SK-N-SH treated with all-trans-retinoic acid at 6 μM for 48 hours (cell line): ENCODE results near the gene KIF2C.

Source experiments
- ARNTL ChIP-seq: fragments of 450-650 bp; formaldehyde crosslinking; IDR thresholded peaks from 2 replicates; pipeline ENCODE4 v1.5.0; 2020; ENCODE audit warnings: low read depth, mild to moderate bottlenecking, moderate library complexity, borderline replicate concordance
- CREB5 ChIP-seq: fragments of 250-450 bp; sonication (Bioruptor Pico); IDR thresholded peaks from 2 replicates; pipeline ENCODE4 v1.5.1; 2020; ENCODE audit warnings: low read depth, mild to moderate bottlenecking, moderate library complexity
- PATZ1 ChIP-seq: fragments of 250-450 bp; sonication (Bioruptor Pico); IDR thresholded peaks from 2 replicates; pipeline ENCODE4 v1.8.0; 2020; ENCODE audit warnings: mild to moderate bottlenecking, moderate library complexity, borderline replicate concordance

DNA sequence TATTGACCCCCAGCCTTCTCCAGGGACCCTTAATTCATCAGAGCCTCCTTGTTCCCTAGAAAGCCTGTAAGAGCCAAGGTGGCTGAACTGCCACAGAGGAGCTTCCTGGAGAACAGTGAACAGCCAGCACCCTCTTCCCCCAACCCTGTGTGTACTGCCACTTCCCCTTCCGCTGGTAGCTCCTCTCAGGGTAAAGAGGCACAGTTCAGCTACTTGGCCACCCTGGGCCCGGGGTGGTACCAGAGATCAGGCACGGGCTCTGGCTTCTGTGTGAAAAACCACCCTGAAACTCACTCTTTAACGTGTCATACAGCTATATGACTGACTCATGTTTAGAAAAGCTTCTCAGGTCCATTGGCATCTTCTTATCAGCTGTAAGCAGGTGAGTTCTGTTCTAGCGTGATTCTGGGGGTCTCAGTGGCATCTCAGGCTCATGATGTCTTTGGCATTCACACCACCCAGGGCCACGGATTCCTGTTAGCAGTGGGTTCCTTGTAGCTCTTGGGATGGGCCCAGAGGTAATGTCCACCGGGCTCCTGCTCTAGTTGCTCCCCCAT, 42.8 kb upstream of the KIF2C start:
- TF ChIP-seq PATZ1 (CRISPR knock-in tag) = no peak
- TF ChIP-seq CREB5 (CRISPR knock-in tag) = no peak
- TF ChIP-seq ARNTL (CRISPR knock-in tag) = no peak
